Endothelial cell of umbilical vein (primary cell): Measurements from ENCODE around the gene BBS2. TPM values are rescaled to one million over a fixed set of nuclear protein-coding genes. Genes with fewer than 3 reads are reported as not detected.

Source experiments
- BruUV-seq: library from RNA; stranded (reverse); fragments of 400-500 nt; replicated peaks from 2 replicates; lab custom pipeline; 2021; lab: Mats Ljungman, UMichigan
- CTCF ChIA-PET: fragments of 300-600, 350-600 bp; sonication (Branson Sonifier 250); formaldehyde crosslinking; loops from one replicate; lab custom pipeline; 2021; ENCODE audit warnings: antibody characterized with exemption, inconsistent platforms; lab: Charles Lee
- POLR2A ChIA-PET: fragments of 300-600, 350-600 bp; sonication (Branson Sonifier 250); formaldehyde crosslinking; loops from one replicate; lab custom pipeline; 2021; ENCODE audit warnings: antibody characterized with exemption, inconsistent platforms; lab: Charles Lee
- DNase-seq: peaks from one replicate; pipeline ENCODE4 v3.0.0-alpha.2; 2011; ENCODE audit warnings: low read depth, low spot score
- FAIRE-seq: peaks from 2 replicates; lab custom pipeline; 2011; peaks lifted over from hg19 to GRCh38; lab: Jason Lieb, UNC
- H2AFZ ChIP-seq: 2 replicates; pipeline ENCODE4 v1.6.0; 2012; ENCODE audit warnings: low read depth, low read length, control low read depth, inconsistent platforms
- H3K27ac ChIP-seq: 2 replicates; pipeline ENCODE4 v1.5.1; 2011; ENCODE audit warnings: low read depth, mild to moderate bottlenecking, control low read depth, low read length, moderate library complexity; ENCODE audit not compliant: insufficient read depth
- H3K27me3 ChIP-seq, 2 experiments: 2 replicates each; pipeline versions ENCODE4 v1.6.0 to v1.6.1; 2011; ENCODE audit warnings: low read length in 2 of 2, mixed read lengths in 1 of 2; ENCODE audit not compliant: control insufficient read depth in 2 of 2, insufficient read depth in 2 of 2
- H3K36me3 ChIP-seq, 2 experiments: 2 replicates in 1 of 2; 3 replicates in 1 of 2; pipeline ENCODE4 v1.5.1; 2011; ENCODE audit warnings: low read length in 2 of 2, mild to moderate bottlenecking in 1 of 2, moderate library complexity in 1 of 2; ENCODE audit not compliant: control insufficient read depth in 2 of 2, insufficient read depth in 2 of 2; ENCODE audit errors: extremely low read depth in 1 of 2
- H3K4me1 ChIP-seq: 3 replicates; pipeline ENCODE4 v1.5.1; 2011; ENCODE audit warnings: mild to moderate bottlenecking, low read length; ENCODE audit not compliant: control insufficient read depth, insufficient read depth; ENCODE audit errors: extremely low read depth
- H3K4me2 ChIP-seq: 2 replicates; pipeline ENCODE4 v1.6.1; 2011; ENCODE audit warnings: low read length, control low read depth, mixed read lengths; ENCODE audit not compliant: insufficient read depth
- H3K4me3 ChIP-seq, 3 experiments: fragments of 200-600 bp in 1 of 3; sonication (generic), shearing (Covaris generic) in 1 of 3; replicated peaks in 1 of 3; 2 replicates each; pipeline ENCODE4 v1.5.1; 2011 to 2016; ENCODE audit warnings: control low read depth in 3 of 3, low read length in 3 of 3, mild to moderate bottlenecking in 2 of 3, inconsistent platforms in 1 of 3, low read depth in 1 of 3, moderate library complexity in 1 of 3; ENCODE audit not compliant: insufficient read depth in 1 of 3
- H3K79me2 ChIP-seq: 2 replicates; pipeline ENCODE4 v1.6.0; 2012; ENCODE audit warnings: low read length, inconsistent platforms; ENCODE audit not compliant: control insufficient read depth, insufficient read depth
- H3K9ac ChIP-seq: replicated peaks from 2 replicates; pipeline ENCODE3; 2011; ENCODE audit warnings: low read length, control low read depth; ENCODE audit not compliant: insufficient read depth; ENCODE audit errors: extremely low read depth
- H3K9me1 ChIP-seq: replicated peaks from 3 replicates; pipeline ENCODE4 v1.6.0; 2011; ENCODE audit warnings: mild to moderate bottlenecking, low read length; ENCODE audit not compliant: control insufficient read depth, insufficient read depth; ENCODE audit errors: extremely low read depth
- H3K9me3 ChIP-seq: replicated peaks from 2 replicates; pipeline ENCODE4 v1.5.1; 2012; ENCODE audit warnings: low read length, inconsistent platforms; ENCODE audit not compliant: control insufficient read depth, insufficient read depth
- H4K20me1 ChIP-seq: replicated peaks from 2 replicates; pipeline ENCODE3; 2011; ENCODE audit warnings: mild to moderate bottlenecking, low read length; ENCODE audit not compliant: control insufficient read depth, insufficient read depth; ENCODE audit errors: extremely low read depth
- EZH2 ChIP-seq: IDR thresholded peaks from 2 replicates; pipeline ENCODE4 v1.6.1; 2012; ENCODE audit warnings: borderline replicate concordance, low read depth, mild to moderate bottlenecking, moderate library complexity, low read length, inconsistent platforms; ENCODE audit not compliant: severe bottlenecking
- FOS ChIP-seq: IDR thresholded peaks from 2 replicates; pipeline ENCODE4 v1.6.1; 2011; ENCODE audit warnings: mild to moderate bottlenecking, low read length, moderate library complexity, borderline replicate concordance; ENCODE audit not compliant: insufficient read depth
- GATA2 ChIP-seq: IDR thresholded peaks from 2 replicates; pipeline ENCODE4 v1.7.0; 2011; ENCODE audit warnings: low read depth, mild to moderate bottlenecking, moderate library complexity, mixed read lengths, low read length; ENCODE audit not compliant: insufficient read length, insufficient read depth
- JUN ChIP-seq: IDR thresholded peaks from 2 replicates; pipeline ENCODE4 v1.6.1; 2011; ENCODE audit warnings: borderline replicate concordance, low read depth; ENCODE audit not compliant: insufficient read length, insufficient read depth
- MYC ChIP-seq: IDR thresholded peaks from one replicate; pipeline ENCODE4 v1.6.1; 2011; ENCODE audit warnings: mild to moderate bottlenecking, low read depth, low read length
- POLR2A ChIP-seq: IDR thresholded peaks from 2 replicates; pipeline ENCODE4 v1.6.1; 2012; ENCODE audit warnings: low read depth, mild to moderate bottlenecking, control low read depth, low read length
- POLR2AphosphoS5 ChIP-seq: IDR thresholded peaks from 2 replicates; pipeline ENCODE4 v1.6.1; 2012; ENCODE audit warnings: low read depth, mild to moderate bottlenecking, control low read depth, low read length, moderate library complexity; ENCODE audit not compliant: insufficient read depth
- dilution Hi-C: fragments of 300-500 bp; cut with MboI; formaldehyde crosslinking; loops from one replicate; pipeline ENCODE4 v1.15.0; 2019; ENCODE audit warnings: low sequenced_read_pairs; ENCODE audit not compliant: extremely low pct_ligation_motif_present
- intact Hi-C: fragments of 100-400 bp; cut with micrococcal nuclease; formaldehyde crosslinking; loops from one replicate; pipeline ENCODE4 v1.10.0; 2022
- polyA plus RNA-seq, 4 experiments: library from polyadenylated mRNA; depleted of rRNA in 3 of 4; stranded (reverse) in 3 of 4; unstranded in 1 of 4; fragments of >200 nt; gene quantifications; 2 replicates each; pipeline versions ENCODE4 v1.2.1 to v1.2.3, GENCODE V29; 2011 to 2012; ENCODE audit warnings: missing spikeins in 1 of 4
- total RNA-seq: library from RNA; stranded (reverse); gene quantifications from 2 replicates; pipeline ENCODE4 v1.2.3, GENCODE V29; 2021
- TF ChIP-seq, protein P1 (sequence below): IDR thresholded peaks from 2 replicates; pipeline ENCODE4 v1.6.1; 2011; ENCODE audit not compliant: insufficient read depth, insufficient read length
- TF ChIP-seq, protein P2 (sequence below), 2 donors: IDR thresholded peaks; 1 replicate in 1 of 2; 2 replicates in 1 of 2; pipeline ENCODE4 v1.5.1; 2011; ENCODE audit warnings: low read length in 2 of 2, mild to moderate bottlenecking in 2 of 2, moderate library complexity in 2 of 2, control low read depth in 1 of 2, inconsistent platforms in 1 of 2, low read depth in 1 of 2; ENCODE audit not compliant: insufficient read depth in 1 of 2; ENCODE audit errors: extremely low read depth in 1 of 2

BBS2 gene
- total and polyA plus RNA-seq, 2 donors (not counting 3 experiments of a cell fraction or from before 2014, with no cell fraction given), result 37.6 to 44.8 TPM

DNA sequence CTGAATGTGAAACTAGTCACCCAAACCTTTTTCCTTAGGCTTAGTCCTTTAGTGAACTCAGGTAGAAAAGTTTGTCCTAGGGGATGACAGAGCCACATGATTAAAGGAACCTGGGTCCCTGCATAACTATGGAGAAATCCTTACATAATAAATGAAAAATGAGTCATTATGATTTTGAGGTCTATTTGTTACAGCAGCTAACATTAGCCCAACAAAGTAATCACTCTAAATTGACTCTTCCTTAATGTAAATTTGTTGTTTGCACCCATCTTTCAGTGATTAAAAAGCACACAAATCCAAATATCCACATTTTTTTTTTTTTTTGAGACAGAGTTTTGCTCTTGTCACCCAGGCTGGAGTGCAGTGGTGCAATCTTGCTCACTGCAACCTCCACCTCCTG, 36.4 kb downstream of the BBS2 start:
- FAIRE-seq, result no peak
- Histone ChIP-seq H3K9ac (no peak overlapping the region), H3K27me3 (no peaks in the 10 kb centered on the region), H3K4me1 (no peaks in the 10 kb centered on the region), H3K4me2 (no peak overlapping the region), H3K9me3 (no peaks in the 10 kb centered on the region), H2AFZ (no peak overlapping the region), H3K79me2 (no peaks in the 10 kb centered on the region), H3K9me1 (no peaks in the 10 kb centered on the region), H3K27ac (no peak overlapping the region), H3K36me3 (peaks cover 2 to 6% of the 10 kb centered on the region in 2 experiments), H4K20me1 (no peaks in the 10 kb centered on the region), H3K4me3 (no peak overlapping the region)
- TF ChIP-seq EZH2 (no peak), POLR2AphosphoS5 (no peak), JUN (no peak), POLR2A (no peak), MYC (no peak), FOS (no peak), GATA2 (no peak)
- TF ChIP-seq, protein P1, sequence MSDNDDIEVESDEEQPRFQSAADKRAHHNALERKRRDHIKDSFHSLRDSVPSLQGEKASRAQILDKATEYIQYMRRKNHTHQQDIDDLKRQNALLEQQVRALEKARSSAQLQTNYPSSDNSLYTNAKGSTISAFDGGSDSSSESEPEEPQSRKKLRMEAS, result no peak
- TF ChIP-seq, protein P2, sequence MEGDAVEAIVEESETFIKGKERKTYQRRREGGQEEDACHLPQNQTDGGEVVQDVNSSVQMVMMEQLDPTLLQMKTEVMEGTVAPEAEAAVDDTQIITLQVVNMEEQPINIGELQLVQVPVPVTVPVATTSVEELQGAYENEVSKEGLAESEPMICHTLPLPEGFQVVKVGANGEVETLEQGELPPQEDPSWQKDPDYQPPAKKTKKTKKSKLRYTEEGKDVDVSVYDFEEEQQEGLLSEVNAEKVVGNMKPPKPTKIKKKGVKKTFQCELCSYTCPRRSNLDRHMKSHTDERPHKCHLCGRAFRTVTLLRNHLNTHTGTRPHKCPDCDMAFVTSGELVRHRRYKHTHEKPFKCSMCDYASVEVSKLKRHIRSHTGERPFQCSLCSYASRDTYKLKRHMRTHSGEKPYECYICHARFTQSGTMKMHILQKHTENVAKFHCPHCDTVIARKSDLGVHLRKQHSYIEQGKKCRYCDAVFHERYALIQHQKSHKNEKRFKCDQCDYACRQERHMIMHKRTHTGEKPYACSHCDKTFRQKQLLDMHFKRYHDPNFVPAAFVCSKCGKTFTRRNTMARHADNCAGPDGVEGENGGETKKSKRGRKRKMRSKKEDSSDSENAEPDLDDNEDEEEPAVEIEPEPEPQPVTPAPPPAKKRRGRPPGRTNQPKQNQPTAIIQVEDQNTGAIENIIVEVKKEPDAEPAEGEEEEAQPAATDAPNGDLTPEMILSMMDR (IDR thresholded peaks at IDR 0.05; ENCODE audit: extremely low read depth in 1 of 2, insufficient read depth in 1 of 2, low read depth in 1 of 2, low read length in 2 of 2), result no peak
- intact Hi-C loops, result no loop called here
- ChIA-PET CTCF (no interaction called here), POLR2A (no interaction called here)
- no TSS peak for BruUV-seq
- dilution Hi-C loops, result no loop called here
- no peak for DNase-seq
